HepG2 (cell line): ENCODE results near the gene STIP1. TPM values are rescaled to one million over a fixed set of nuclear protein-coding genes. Genes with fewer than 3 reads are reported as not detected.

Experiments used
- ATRX ChIP-seq: sonication (generic); formaldehyde crosslinking; IDR thresholded peaks from 2 replicates; pipeline ENCODE4 v1.4.0; 2020; ENCODE audit warnings: missing genetic modification reagents, borderline replicate concordance
- E2F5 ChIP-seq: sonication (generic); formaldehyde crosslinking; conservative IDR thresholded peaks from 2 replicates; pipeline ENCODE4 v1.4.0; 2020; ENCODE audit warnings: missing genetic modification reagents
- HNRNPL ChIP-seq: fragments of 200-400 bp; formaldehyde crosslinking; IDR thresholded peaks from 2 replicates; pipeline ENCODE4 v1.6.1; 2017; ENCODE audit warnings: mild to moderate bottlenecking, low read depth, low read length
- KDM1A ChIP-seq: IDR thresholded peaks from 2 replicates; pipeline ENCODE4 v1.6.1; 2016; ENCODE audit warnings: missing compliant biosample characterization
- KDM5B ChIP-seq: sonication (generic); formaldehyde crosslinking; IDR thresholded peaks from 2 replicates; pipeline ENCODE4 v1.4.0; 2020; ENCODE audit warnings: missing genetic modification reagents, mild to moderate bottlenecking, borderline replicate concordance
- KLF6 ChIP-seq: IDR thresholded peaks from 2 replicates; pipeline ENCODE4 v1.8.0; 2016; ENCODE audit warnings: missing biosample characterization, missing genetic modification reagents
- NFYC ChIP-seq: IDR thresholded peaks from 2 replicates; pipeline ENCODE4 v1.6.1; 2016; ENCODE audit warnings: missing genetic modification reagents, missing compliant biosample characterization
- RAD21 ChIP-seq: fragments of 450-650 bp; formaldehyde crosslinking; IDR thresholded peaks from 2 replicates; pipeline ENCODE4 v1.5.0; 2020; ENCODE audit warnings: mild to moderate bottlenecking
- SOX13 ChIP-seq, 3 experiments: fragments of 450-650 bp in 1 of 3; sonication (generic) in 1 of 3; formaldehyde crosslinking in 1 of 3; IDR thresholded peaks in 2 of 3; conservative IDR thresholded peaks in 1 of 3; 2 replicates each; pipeline versions ENCODE4 v1.5.0 to v1.6.1; 2016 to 2020; ENCODE audit warnings: antibody characterized with exemption in 1 of 3, mild to moderate bottlenecking in 1 of 3, missing compliant biosample characterization in 1 of 3, missing genetic modification reagents in 1 of 3, moderate library complexity in 1 of 3
- SP5 ChIP-seq: IDR thresholded peaks from 2 replicates; pipeline ENCODE4 v1.6.1; 2016; ENCODE audit warnings: low read depth, borderline replicate concordance
- SSRP1 ChIP-seq: IDR thresholded peaks from 2 replicates; pipeline ENCODE4 v1.6.1; 2016; ENCODE audit warnings: control low read depth
- ZBTB4 ChIP-seq: sonication (generic); formaldehyde crosslinking; IDR thresholded peaks from 2 replicates; pipeline ENCODE4 v1.4.0; 2020; ENCODE audit warnings: missing genetic modification reagents, mild to moderate bottlenecking, borderline replicate concordance
- ZBTB49 ChIP-seq: sonication (generic); formaldehyde crosslinking; IDR thresholded peaks from 2 replicates; pipeline ENCODE4 v1.4.0; 2020; ENCODE audit warnings: missing genetic modification reagents, borderline replicate concordance
- ZEB1 ChIP-seq: IDR thresholded peaks from 2 replicates; pipeline ENCODE4 v1.6.1; 2012; ENCODE audit warnings: mild to moderate bottlenecking, low read depth, inconsistent platforms; ENCODE audit not compliant: insufficient replicate concordance
- ZFP36 ChIP-seq: fragments of 150-350 bp; IDR thresholded peaks from 2 replicates; pipeline ENCODE4 v1.6.1; 2018; ENCODE audit warnings: borderline replicate concordance, low read length, low read depth; ENCODE audit not compliant: partially characterized antibody
- ZNF496 ChIP-seq: sonication (generic); formaldehyde crosslinking; IDR thresholded peaks from 2 replicates; pipeline ENCODE4 v1.8.1; 2023; ENCODE audit warnings: mild to moderate bottlenecking, moderate library complexity, missing genetic modification reagents; ENCODE audit not compliant: insufficient replicate concordance
- ZNF597 ChIP-seq: sonication (generic); formaldehyde crosslinking; IDR thresholded peaks from 2 replicates; pipeline ENCODE4 v1.5.0; 2020; ENCODE audit warnings: missing genetic modification reagents
- ZNF619 ChIP-seq: sonication (generic); formaldehyde crosslinking; IDR thresholded peaks from 2 replicates; pipeline ENCODE4 v1.4.0; 2020; ENCODE audit warnings: mild to moderate bottlenecking, missing genetic modification reagents
- ZNF672 ChIP-seq: sonication (generic); formaldehyde crosslinking; IDR thresholded peaks from 2 replicates; pipeline ENCODE4 v1.8.1; 2022; ENCODE audit warnings: missing genetic modification reagents
- ZNF720 ChIP-seq: sonication (generic); formaldehyde crosslinking; IDR thresholded peaks from 2 replicates; pipeline ENCODE4 v1.4.0; 2020; ENCODE audit warnings: missing genetic modification reagents
- polyA plus RNA-seq, 8 experiments: library from polyadenylated mRNA; depleted of rRNA in 3 of 8; stranded (reverse) in 7 of 8; unstranded in 1 of 8; fragments of >200 nt; fragmentation: Illumina TruSeq in 4 of 8; extraction: Trizol in 4 of 8; gene quantifications; 2 replicates each; pipeline versions ENCODE4 v1.2.1 to v1.2.3, GENCODE V29; 2011 to 2016; ENCODE audit warnings: low read depth in 4 of 8, missing spikeins in 1 of 8, mixed read lengths in 1 of 8; ENCODE audit not compliant: insufficient read depth in 1 of 8
- total RNA-seq, 5 experiments: library from RNA; depleted of rRNA; stranded (reverse); fragments of >200 nt; fragmentation: Illumina TruSeq; extraction: Trizol; gene quantifications; 2 replicates each; pipeline ENCODE4 v1.2.3, GENCODE V29; 2016; ENCODE audit warnings: low read depth in 1 of 5
- TF ChIP-seq, protein P1 (sequence below): sonication (generic); formaldehyde crosslinking; IDR thresholded peaks from 2 replicates; pipeline ENCODE4 v1.5.1; 2020; ENCODE audit warnings: mild to moderate bottlenecking, missing genetic modification reagents, borderline replicate concordance

The STIP1 gene
- total and polyA plus RNA-seq, 2 of the 13 experiments (the other 11 are each of a cell fraction or from before 2014, with no cell fraction given) = 81.1 to 217 TPM

GRCh38 chr11:64233913-64234586 is 48.1 kb downstream of the STIP1 start, which contains the start of gene VEGFB (continued):
- TF ChIP-seq ZNF597 (CRISPR knock-in tag) (no peak), ZBTB49 (CRISPR knock-in tag) (no peak), HNRNPL (no peak), SP5 (CRISPR knock-in tag) (peak; percentile 41; the same call in 1 of the 2 replicates), KLF6 (CRISPR knock-in tag) (no peak), NFYC (CRISPR knock-in tag) (no peak), ZNF619 (CRISPR knock-in tag) (no peak), RAD21 (CRISPR knock-in tag) (no peak), ZNF672 (CRISPR knock-in tag) (no peak), ZNF720 (CRISPR knock-in tag) (no peak), E2F5 (CRISPR knock-in tag) (no peak), SSRP1 (CRISPR knock-in tag) (no peak), ZFP36 (no peak), ZBTB4 (CRISPR knock-in tag) (no peak), ZEB1 (no peak), ATRX (no peak), SOX13 (IDR thresholded peaks at IDR 0.05) (no peak), SOX13 (CRISPR knock-in tag; conservative IDR thresholded peaks at IDR 0.05 in 1 of 2, IDR thresholded peaks at IDR 0.05 in 1 of 2) (no peak), ZNF496 (CRISPR knock-in tag) (no peak), KDM1A (CRISPR knock-in tag) (no peak), KDM5B (peak; percentile 22; the same call in 1 of the 2 replicates)
- TF ChIP-seq, protein P1, sequence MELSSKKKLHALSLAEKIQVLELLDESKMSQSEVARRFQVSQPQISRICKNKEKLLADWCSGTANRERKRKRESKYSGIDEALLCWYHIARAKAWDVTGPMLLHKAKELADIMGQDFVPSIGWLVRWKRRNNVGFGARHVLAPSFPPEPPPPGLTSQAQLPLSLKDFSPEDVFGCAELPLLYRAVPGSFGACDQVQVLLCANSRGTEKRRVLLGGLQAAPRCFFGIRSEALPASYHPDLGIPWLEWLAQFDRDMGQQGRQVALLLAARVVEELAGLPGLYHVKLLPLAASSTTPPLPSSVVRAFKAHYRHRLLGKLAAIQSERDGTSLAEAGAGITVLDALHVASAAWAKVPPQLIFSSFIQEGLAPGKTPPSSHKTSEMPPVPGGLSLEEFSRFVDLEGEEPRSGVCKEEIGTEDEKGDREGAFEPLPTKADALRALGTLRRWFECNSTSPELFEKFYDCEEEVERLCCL (CRISPR knock-in tag) = no peak
